Ovary (tissue), 9 donors: ENCODE data around the gene PNMA8B. TPM values are rescaled to one million over a fixed set of nuclear protein-coding genes. Genes with fewer than 3 reads are reported as not detected.
A peak's percentile ranks its signal among the peaks of the same experiment; 100 is the strongest.

Experiments used
- DNase-seq, 5 donors: peaks; one replicate each; pipeline ENCODE4 v3.0.0-alpha.2; 2019 to 2020
- H3K27ac ChIP-seq, 2 donors: fragments of 200-600 bp; one replicate each; pipeline versions ENCODE4 v1.5.1 to v1.8.0; 2019 to 2022
- H3K27me3 ChIP-seq: fragments of 200-600 bp; one replicate; pipeline ENCODE4 v1.8.0; 2022
- H3K36me3 ChIP-seq: fragments of 200-600 bp; sonication (generic); one replicate; pipeline ENCODE4 v1.5.1; 2019
- H3K4me1 ChIP-seq: one replicate; pipeline ENCODE4 v1.8.1; 2013; ENCODE audit warnings: mild to moderate bottlenecking, moderate library complexity; ENCODE audit not compliant: insufficient read depth
- H3K4me3 ChIP-seq: fragments of 200-600 bp; sonication (generic); one replicate; pipeline ENCODE4 v1.5.1; 2017
- H3K9me3 ChIP-seq, 2 donors: fragments of 200-600 bp in 1 of 2; sonication (generic) in 1 of 2; one replicate each; pipeline versions ENCODE4 v1.5.1 to v1.8.1; 2013 to 2019; ENCODE audit warnings: mild to moderate bottlenecking in 1 of 2, moderate library complexity in 1 of 2
- EP300 ChIP-seq: sonication (generic); formaldehyde crosslinking; IDR thresholded peaks from one replicate; pipeline ENCODE4 v1.6.1; 2017; ENCODE audit warnings: antibody characterized with exemption
- POLR2A ChIP-seq: fragments of 450-650 bp; IDR thresholded peaks from one replicate; pipeline ENCODE4 v1.6.1; 2017; ENCODE audit warnings: antibody characterized with exemption, mild to moderate bottlenecking, moderate library complexity
- WGBS, 3 donors: extraction: QIAGEN DNeasy Blood & Tissue Kit in 1 of 3; methylation state at CpG; one replicate each; pipeline versions ENCODE4 v1.1.5 to v1.1.7; 2013 to 2017; 5-methylcytosine and 5-hydroxymethylcytosine counted together
- intact Hi-C, 4 donors: fragments of 100-400 bp; cut with DNase I; formaldehyde crosslinking; loops; one replicate each; pipeline versions ENCODE4 v1.11.0 to v1.15.1; 2022 to 2023
- polyA plus RNA-seq, 2 donors: library from polyadenylated mRNA; stranded (reverse); fragments of 200-250 nt in 1 of 2; fragments of 350-450 nt in 1 of 2; fragmentation: Illumina TruSeq in 1 of 2; extraction: RNeasy Lipid Tissue Mini Kit (QIAGEN cat#74804) in 1 of 2; gene quantifications; one replicate each; pipeline ENCODE4 v1.2.3, GENCODE V29; 2013 to 2014
- total RNA-seq, 7 donors: library from RNA; depleted of rRNA in 2 of 7; stranded (reverse); fragments of >200 nt in 2 of 7; fragmentation: NEBNext Ultra II Directional in 3 of 7; extraction: Animal tissue kit (Norgen Biotek cat#: 25700) in 3 of 7; gene quantifications; one replicate each; pipeline versions ENCODE4 v1.1.0 to v1.2.4, GENCODE V29; 2016 to 2023
- TF ChIP-seq, protein P1 (sequence below), 3 donors: fragments of 450-650 bp in 2 of 3; fragments of 200-600 bp in 1 of 3; IDR thresholded peaks; one replicate each; pipeline versions ENCODE4 v1.5.1 to v1.8.0; 2016 to 2022; ENCODE audit warnings: antibody characterized with exemption in 3 of 3, mild to moderate bottlenecking in 1 of 3
- donor health status: DM: no; HTN: no; CAD: no; lungs with moderate emphysema.
- donor health status: DM: no; HTN: no; CAD: no.
- donor health status: Bipolar disorder and iron deficiency.
- donor health status: DM: yes; HTN: yes; CAD: no.
- donor health status: DM: no; HTN: no; CAD: no.
- donor health status: DM: yes; HTN: yes; CAD: no.

PNMA8B gene
- total and polyA plus RNA-seq, 9 donors = 0.97 to 10.6 (median 5.3) TPM

DNA sequence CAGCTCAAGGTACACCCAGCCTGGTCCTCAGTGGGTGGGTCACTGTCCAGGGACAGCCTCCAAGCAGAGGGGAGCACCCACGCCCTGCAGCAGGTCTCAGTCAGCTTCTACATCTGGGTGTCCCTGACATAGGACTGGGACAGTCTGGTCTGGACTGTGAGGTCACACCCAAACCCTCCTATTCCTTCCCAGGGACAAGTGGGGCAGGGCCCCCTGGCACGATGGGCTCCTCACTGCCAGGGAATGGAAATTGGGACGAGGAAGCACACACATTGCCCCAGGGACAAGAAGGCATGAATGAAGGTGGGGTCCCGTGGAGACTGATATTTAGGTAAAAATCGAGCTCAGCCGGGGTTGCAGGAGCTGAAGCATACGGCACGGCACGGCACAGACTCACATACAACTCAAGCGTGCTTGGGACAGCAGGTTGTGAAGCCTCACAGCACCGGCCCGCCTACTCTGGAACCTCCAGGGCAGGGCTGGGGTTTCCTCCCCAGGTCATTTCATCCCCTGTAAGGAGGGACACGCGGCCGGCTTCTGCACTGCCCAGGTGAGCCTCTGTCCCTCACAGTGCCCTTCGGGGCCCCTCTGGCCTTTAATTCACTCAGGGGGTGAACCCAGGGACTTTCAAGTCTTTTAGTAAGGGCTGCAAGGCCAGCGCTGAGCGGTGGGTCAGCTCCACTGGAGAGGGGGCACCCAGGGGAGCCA lies 3.5 kb downstream of the PNMA8B start:
- Histone ChIP-seq H3K27ac (peak overlapping the region in 1 of 2 donors; percentile 76), H3K27me3 (no peaks in the 10 kb centered on the region), H3K4me1 (peaks cover 19% of the 10 kb centered on the region), H3K36me3 (no peaks in the 10 kb centered on the region), H3K9me3 (no peaks in the 10 kb centered on the region), H3K4me3 (no peak overlapping the region)
- no peak for DNase-seq
- intact Hi-C loops = no loop called here
- WGBS, 3 donors = 82 to 88% (median 84%) methylated on average over 18 of the region's 18 CpGs
- TF ChIP-seq, protein P1, sequence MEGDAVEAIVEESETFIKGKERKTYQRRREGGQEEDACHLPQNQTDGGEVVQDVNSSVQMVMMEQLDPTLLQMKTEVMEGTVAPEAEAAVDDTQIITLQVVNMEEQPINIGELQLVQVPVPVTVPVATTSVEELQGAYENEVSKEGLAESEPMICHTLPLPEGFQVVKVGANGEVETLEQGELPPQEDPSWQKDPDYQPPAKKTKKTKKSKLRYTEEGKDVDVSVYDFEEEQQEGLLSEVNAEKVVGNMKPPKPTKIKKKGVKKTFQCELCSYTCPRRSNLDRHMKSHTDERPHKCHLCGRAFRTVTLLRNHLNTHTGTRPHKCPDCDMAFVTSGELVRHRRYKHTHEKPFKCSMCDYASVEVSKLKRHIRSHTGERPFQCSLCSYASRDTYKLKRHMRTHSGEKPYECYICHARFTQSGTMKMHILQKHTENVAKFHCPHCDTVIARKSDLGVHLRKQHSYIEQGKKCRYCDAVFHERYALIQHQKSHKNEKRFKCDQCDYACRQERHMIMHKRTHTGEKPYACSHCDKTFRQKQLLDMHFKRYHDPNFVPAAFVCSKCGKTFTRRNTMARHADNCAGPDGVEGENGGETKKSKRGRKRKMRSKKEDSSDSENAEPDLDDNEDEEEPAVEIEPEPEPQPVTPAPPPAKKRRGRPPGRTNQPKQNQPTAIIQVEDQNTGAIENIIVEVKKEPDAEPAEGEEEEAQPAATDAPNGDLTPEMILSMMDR (IDR thresholded peaks at IDR 0.05) = no peak
- TF ChIP-seq POLR2A (no peak), EP300 (no peak)

DNA sequence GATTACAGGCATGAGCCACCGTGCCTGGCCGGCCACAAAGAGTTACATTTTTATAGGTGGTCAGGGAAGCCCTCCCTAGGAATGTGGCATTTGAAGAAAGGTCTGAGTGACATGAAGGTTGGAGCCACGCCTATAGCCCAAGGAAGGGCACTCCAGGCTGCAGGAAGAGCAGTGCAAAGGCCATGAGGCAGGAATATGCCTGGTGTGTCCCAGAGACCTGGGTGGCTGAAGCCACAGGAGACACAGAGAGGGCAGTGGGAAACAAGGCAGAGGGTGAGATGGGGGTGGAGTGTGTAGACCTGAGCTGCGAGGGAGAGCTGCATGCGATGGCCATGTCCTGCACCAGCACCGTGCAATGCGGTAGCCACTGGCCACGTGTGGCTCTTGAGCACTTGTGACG lies 4.9 kb downstream of the PNMA8B start:
- Histone ChIP-seq H3K36me3 (no peaks in the 10 kb centered on the region), H3K9me3 (no peaks in the 10 kb centered on the region), H3K27ac (no peak overlapping the region), H3K4me3 (no peak overlapping the region), H3K27me3 (no peaks in the 10 kb centered on the region), H3K4me1 (peaks cover 21% of the 10 kb centered on the region)
- no peak for TF ChIP-seq POLR2A
- TF ChIP-seq EP300 = no peak
- TF ChIP-seq, protein P1 (IDR thresholded peaks at IDR 0.05) = no peak
- intact Hi-C loops = no loop called here
- WGBS, 3 donors = 91 to 95% (median 91%) methylated on average over 9 of the region's 9 CpGs
- DNase-seq = no peak

DNA sequence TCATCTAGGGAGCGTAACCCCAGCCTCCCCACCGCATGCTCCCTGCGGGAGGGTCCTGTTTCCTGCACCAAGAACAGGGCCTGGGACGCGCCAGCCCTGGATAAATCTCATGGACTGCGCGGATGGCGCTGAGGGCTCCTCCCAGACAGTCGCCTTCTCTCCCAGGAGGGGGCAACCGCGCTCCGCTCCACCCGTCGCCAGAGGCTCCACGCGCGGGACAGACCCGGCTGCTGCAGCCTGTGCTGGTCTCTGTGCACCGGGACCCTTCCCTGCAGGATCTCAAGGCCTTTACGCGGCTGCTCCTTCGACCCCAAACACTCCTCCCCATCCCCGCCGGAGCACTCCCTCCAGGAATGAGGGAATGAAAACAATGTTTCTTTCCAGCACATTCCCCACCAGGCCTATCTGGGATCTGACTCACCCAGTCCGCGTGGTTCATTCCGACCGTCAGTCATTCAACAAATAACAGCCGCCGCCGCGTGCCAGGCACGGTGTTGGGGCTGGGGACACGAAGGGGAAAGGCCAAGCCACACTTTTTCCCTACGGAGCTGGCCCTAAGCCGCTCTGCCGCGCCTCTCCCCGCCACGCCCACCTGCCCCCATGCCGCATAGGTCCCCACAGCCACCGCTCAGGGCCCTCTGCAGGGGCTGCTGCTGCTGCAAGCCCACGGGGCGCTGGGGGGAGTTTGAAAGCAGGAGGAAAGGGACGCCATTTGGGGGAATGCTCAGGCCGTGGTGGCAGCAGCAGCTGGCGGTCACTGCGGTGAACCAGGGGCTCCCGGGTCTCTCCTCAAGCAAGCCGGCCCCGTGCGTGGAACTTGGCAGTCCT lies 6.0 kb downstream of the PNMA8B start:
- intact Hi-C loops = loop anchor here in 3 of 4 donors (2.0 to 10.0 kb wide), 6 partner anchors 85 to 1765 kb away; no protein-coding TSS in a partner anchor
- 9 to 13% (median 13%) methylated on average over 52 of the region's 52 CpGs for WGBS, 3 donors
- no peaks in the 10 kb centered on the region for H3K36me3 ChIP-seq
- H3K4me3 ChIP-seq = no peak overlapping the region
- H3K27ac ChIP-seq = no peak overlapping the region
- DNase-seq = peak; percentile 68 to 77 (median 70)
- no peaks in the 10 kb centered on the region for H3K9me3 ChIP-seq
- H3K4me1 ChIP-seq = peaks cover 21% of the 10 kb centered on the region
- TF ChIP-seq, protein P1 (IDR thresholded peaks at IDR 0.05) = peak in 2 of 3 donors; percentile 17 to 32
- TF ChIP-seq EP300 (no peak), POLR2A (no peak)
- H3K27me3 ChIP-seq = no peaks in the 10 kb centered on the region

DNA sequence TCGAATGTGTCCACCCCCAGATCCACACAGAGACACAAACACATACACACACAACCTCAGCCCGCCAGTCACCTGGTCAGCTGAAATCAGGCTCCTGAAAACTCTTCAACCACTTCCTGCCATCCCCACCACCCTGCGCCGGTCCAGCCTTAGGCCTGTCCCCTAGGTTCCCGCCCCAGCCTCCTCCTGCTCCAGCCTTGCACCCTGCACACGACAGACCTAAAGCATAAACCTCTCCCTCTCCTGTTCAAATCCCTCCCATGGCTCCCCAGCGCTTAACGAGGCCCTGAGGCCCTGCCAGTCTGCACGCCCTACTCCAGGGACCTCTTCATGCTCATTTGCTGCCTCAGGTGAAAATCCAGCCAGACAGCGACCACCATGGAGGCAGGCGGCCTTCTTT lies 7.1 kb downstream of the PNMA8B start:
- Histone ChIP-seq H3K4me1 (peaks cover 21% of the 10 kb centered on the region), H3K9me3 (no peaks in the 10 kb centered on the region), H3K27ac (no peak overlapping the region), H3K36me3 (no peaks in the 10 kb centered on the region), H3K4me3 (no peak overlapping the region), H3K27me3 (no peaks in the 10 kb centered on the region)
- intact Hi-C loops = loop anchor here in 3 of 4 donors (2.0 to 10.0 kb wide), 6 partner anchors 84 to 1764 kb away; no protein-coding TSS in a partner anchor
- 70 to 74% (median 74%) methylated on average over 11 of the region's 11 CpGs for WGBS, 3 donors
- no peak for DNase-seq
- TF ChIP-seq EP300 (no peak), POLR2A (no peak)
- TF ChIP-seq, protein P1 (IDR thresholded peaks at IDR 0.05) = no peak
